ENCODE data around the gene IHH. TPM values are rescaled to one million over a fixed set of nuclear protein-coding genes. Genes with fewer than 3 reads are reported as not detected.

IHH gene
- total RNA-seq, 2 donors from 2014 or later, result 3.2 to 9.6 TPM

DNA sequence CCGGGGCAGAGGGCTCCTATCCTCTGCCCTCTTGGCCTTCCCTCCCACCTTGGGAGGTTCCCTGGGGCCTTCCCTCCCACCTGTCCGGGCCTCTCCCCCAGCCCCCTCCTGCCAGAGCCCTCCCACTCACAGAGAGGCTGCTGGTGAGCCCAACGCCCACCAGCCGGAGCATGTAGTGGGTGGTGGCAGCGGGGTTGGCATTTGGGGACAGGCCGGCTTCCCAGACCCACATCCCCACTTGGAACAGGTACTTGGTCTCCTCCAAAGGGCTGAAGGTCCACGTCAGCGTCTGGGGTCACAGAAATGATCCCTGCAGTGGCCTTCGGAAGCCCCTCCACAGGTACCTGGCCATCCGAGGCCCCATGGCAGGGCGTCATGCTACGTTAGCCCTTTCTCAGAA lies 38.7 kb downstream of the IHH start:
- intact Hi-C loops (cut with DNase I), result no loop called here

DNA sequence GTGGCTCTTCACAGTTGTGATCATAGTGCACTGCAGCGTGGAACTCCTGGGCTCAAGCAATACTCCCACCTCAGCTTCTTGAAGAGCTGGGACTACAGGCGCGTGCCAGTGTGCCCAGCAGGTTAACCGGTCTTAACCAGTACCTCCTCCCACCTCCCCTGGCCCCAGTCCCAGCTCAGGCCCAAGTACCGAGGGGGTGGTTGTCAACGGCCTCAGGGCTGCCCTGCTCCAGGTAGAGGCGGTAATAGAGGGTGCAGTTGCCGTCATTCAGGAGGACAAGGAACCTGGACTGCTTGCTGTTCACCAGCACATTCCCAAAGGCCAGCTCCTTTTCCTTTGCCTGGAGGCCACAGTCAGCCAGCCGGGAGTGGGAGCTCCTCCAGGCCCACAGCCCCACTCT lies 39.1 kb downstream of the IHH start:
- Histone ChIP-seq H3K4me3 (no peak overlapping the region), H3K27ac (no peak overlapping the region), H3K4me1 (replicated peaks) (no peaks in the 10 kb centered on the region), H3K27me3 (replicated peaks; ENCODE audit: insufficient read depth) (no peaks in the 10 kb centered on the region), H3K9me3 (no peaks in the 10 kb centered on the region), H3K36me3 (no peaks in the 10 kb centered on the region)
- TF ChIP-seq, protein P1, sequence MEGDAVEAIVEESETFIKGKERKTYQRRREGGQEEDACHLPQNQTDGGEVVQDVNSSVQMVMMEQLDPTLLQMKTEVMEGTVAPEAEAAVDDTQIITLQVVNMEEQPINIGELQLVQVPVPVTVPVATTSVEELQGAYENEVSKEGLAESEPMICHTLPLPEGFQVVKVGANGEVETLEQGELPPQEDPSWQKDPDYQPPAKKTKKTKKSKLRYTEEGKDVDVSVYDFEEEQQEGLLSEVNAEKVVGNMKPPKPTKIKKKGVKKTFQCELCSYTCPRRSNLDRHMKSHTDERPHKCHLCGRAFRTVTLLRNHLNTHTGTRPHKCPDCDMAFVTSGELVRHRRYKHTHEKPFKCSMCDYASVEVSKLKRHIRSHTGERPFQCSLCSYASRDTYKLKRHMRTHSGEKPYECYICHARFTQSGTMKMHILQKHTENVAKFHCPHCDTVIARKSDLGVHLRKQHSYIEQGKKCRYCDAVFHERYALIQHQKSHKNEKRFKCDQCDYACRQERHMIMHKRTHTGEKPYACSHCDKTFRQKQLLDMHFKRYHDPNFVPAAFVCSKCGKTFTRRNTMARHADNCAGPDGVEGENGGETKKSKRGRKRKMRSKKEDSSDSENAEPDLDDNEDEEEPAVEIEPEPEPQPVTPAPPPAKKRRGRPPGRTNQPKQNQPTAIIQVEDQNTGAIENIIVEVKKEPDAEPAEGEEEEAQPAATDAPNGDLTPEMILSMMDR (IDR thresholded peaks at IDR 0.05), result no peak
- no peak for TF ChIP-seq POLR2A (IDR thresholded peaks at IDR 0.05)
- no peak for TF ChIP-seq POLR2AphosphoS5 (IDR thresholded peaks at IDR 0.05)
- intact Hi-C loops (cut with DNase I), result no loop called here
- no peak for DNase-seq (ENCODE audit: low spot score)
- 54% methylated on average over 9 of the region's 9 CpGs for WGBS

More for the DNA sequence above, 38.7 kb downstream of the IHH start:
- Histone ChIP-seq H3K9me3 (no peaks in the 10 kb centered on the region), H3K4me1 (replicated peaks) (no peaks in the 10 kb centered on the region), H3K27ac (no peak overlapping the region), H3K36me3 (no peaks in the 10 kb centered on the region), H3K27me3 (replicated peaks; ENCODE audit: insufficient read depth) (no peaks in the 10 kb centered on the region), H3K4me3 (no peak overlapping the region)
- 91% methylated on average over 12 of the region's 12 CpGs for WGBS
- no peak for DNase-seq (ENCODE audit: low spot score)
- TF ChIP-seq POLR2A (IDR thresholded peaks at IDR 0.05) (no peak), POLR2AphosphoS5 (IDR thresholded peaks at IDR 0.05) (no peak)
- TF ChIP-seq, protein P1 (IDR thresholded peaks at IDR 0.05), result no peak

DNA sequence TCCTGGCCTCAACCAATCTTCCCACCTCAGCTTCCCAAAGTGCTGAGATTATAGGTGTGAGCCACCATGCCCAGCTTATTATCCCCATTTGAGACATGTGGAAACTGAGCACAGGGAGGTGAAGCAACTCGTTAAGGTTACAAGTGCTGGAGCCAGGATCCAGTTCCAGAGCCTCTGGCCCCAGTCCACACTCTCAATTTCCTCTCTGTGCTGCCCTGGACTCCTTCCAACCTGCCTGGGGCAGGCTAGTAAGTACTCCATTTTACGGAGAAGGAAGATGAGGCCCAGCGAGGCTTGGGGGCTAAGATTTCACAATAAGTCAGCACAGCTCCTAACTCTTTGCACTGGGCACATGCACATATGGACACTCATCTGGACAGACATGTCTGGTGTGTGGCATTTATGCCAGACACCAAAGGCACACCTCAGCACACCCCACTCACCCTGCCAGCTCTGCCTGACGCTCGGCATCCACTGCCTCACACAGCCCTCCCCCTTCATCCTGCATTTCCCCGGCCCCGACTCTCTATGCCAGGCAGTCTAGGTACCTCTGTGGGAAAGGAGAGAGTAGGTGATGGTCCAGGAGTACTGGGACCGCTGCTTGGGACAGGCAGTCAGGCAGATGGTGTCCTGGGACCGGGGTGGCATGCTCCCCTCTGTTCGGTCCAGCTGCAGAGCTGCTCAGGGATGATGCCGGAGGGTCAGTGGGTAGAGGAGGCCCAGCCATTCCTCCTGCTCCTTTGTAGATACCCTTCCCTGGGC lies 39.9 kb downstream of the IHH start:
- no peak overlapping the region for H3K27ac ChIP-seq
- H3K36me3 ChIP-seq, result no peaks in the 10 kb centered on the region
- H3K4me3 ChIP-seq, result no peak overlapping the region
- 65% methylated on average over 11 of the region's 11 CpGs for WGBS
- H3K27me3 ChIP-seq (replicated peaks; ENCODE audit: insufficient read depth), result no peaks in the 10 kb centered on the region
- TF ChIP-seq, protein P1 (IDR thresholded peaks at IDR 0.05), result no peak
- TF ChIP-seq POLR2AphosphoS5 (IDR thresholded peaks at IDR 0.05), result no peak
- TF ChIP-seq POLR2A (IDR thresholded peaks at IDR 0.05), result no peak
- H3K4me1 ChIP-seq (replicated peaks), result no peaks in the 10 kb centered on the region
- DNase-seq (ENCODE audit: low spot score), result no peak
- intact Hi-C loops (cut with DNase I), result no loop called here
- no peaks in the 10 kb centered on the region for H3K9me3 ChIP-seq

DNA sequence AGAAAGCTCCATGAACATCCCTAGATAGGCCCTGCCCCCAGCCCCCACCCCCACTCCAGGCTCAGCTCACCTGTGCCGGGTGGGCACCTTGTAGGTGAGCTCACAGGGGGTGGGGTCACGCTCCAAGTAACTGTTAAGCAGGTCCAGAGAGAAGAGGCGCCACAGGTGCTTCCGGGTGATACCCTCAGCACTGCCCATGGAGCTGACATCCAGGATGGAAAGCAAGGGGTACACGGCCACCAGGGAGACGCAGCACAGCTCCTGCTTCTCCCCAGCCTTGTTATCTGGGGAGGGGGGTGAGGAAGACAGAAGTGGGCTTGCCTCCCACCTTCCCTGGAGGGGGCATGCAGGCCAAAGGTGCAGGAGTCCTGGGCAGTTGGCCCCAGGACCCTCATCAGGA lies 41.3 kb downstream of the IHH start:
- Histone ChIP-seq H3K27ac (no peak overlapping the region), H3K27me3 (replicated peaks; ENCODE audit: insufficient read depth) (no peaks in the 10 kb centered on the region), H3K36me3 (no peaks in the 10 kb centered on the region), H3K4me3 (no peak overlapping the region), H3K4me1 (replicated peaks) (no peaks in the 10 kb centered on the region), H3K9me3 (no peaks in the 10 kb centered on the region)
- no peak for DNase-seq (ENCODE audit: low spot score)
- TF ChIP-seq, protein P1 (IDR thresholded peaks at IDR 0.05), result no peak
- 87% methylated on average over 6 of the region's 6 CpGs for WGBS
- intact Hi-C loops (cut with DNase I), result no loop called here

DNA sequence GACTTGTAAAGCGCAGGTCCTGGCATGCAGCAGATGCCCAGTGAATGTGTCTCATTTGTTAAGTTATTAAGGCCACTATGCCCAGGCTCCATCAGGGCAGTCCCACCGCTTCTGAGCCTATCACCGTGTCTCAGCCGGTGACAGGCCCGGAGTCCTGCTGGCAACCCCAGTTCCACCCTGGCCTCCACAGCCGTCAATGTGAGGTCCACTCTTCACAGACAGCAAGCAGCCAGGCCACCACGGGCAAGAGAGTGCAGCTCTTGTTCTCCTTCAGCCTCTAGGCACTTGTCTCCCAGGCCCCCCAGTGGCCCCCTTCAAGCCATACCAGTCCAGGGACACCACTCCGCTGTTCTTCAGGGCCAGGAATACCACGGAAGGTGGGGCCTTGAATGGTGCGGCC lies 42.0 kb downstream of the IHH start:
- intact Hi-C loops (cut with DNase I), result no loop called here
- H3K27ac ChIP-seq, result no peak overlapping the region
- H3K4me1 ChIP-seq (replicated peaks), result no peaks in the 10 kb centered on the region
- no peak overlapping the region for H3K4me3 ChIP-seq
- no peaks in the 10 kb centered on the region for H3K9me3 ChIP-seq
- H3K36me3 ChIP-seq, result no peaks in the 10 kb centered on the region
- no peaks in the 10 kb centered on the region for H3K27me3 ChIP-seq (replicated peaks; ENCODE audit: insufficient read depth)
- 76% methylated on average over 10 of the region's 10 CpGs for WGBS
- no peak for DNase-seq (ENCODE audit: low spot score)
- TF ChIP-seq, protein P1 (IDR thresholded peaks at IDR 0.05), result no peak
- TF ChIP-seq POLR2A (IDR thresholded peaks at IDR 0.05) (no peak), POLR2AphosphoS5 (IDR thresholded peaks at IDR 0.05) (no peak)
